ENCODE data around the gene EDN1.

EDN1 gene

GRCh38 chr6:12270551-12271230 lies 19.5 kb upstream of the EDN1 start:
- DNase-seq: no peak

DNA sequence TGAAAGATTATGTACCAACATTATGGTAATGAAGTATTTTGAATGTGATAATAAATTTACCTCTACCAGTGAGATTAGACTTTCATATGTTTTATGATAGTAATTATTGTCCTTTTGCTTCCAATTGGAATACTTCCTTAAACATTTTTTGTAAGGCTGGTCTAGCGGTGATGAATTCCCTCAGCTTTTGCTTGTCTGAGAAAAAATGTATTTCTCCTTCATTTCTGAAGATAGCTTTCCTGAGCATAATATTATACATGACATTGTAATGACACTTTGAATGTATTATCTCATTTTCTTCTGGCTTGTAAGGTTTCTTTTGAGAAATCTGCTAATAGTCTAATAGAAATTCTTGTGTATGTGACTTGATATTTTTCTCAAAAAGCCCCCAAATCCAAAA lies 18.6 kb upstream of the EDN1 start:
- no peak for DNase-seq

GRCh38 chr6:12271997-12272396 lies 18.2 kb upstream of the EDN1 start:
- no peak for DNase-seq

GRCh38 chr6:12275107-12275506 lies 15.1 kb upstream of the EDN1 start:
- DNase-seq: no peak

GRCh38 chr6:12276930-12277315 lies 13.2 kb upstream of the EDN1 start:
- no peak for DNase-seq

DNA sequence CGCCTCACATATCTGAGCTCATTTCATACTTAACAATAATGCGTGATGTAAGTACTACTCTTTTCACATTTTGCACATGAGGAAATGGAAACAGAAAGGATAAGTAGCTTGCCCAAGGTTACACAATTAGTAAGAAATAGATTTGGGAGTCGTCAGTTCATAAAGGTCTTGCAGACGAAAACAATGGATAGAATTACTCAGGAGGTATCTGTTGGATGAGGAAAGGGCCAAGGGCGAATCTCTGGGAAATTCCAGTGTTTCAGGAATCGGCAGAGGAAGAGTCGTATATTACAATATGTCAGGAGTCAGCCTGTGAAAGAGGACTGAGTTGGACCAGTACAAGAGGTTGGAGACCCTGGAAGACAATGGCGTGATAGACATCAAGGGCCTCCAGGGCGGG lies 12.8 kb upstream of the EDN1 start:
- DNase-seq: no peak

DNA sequence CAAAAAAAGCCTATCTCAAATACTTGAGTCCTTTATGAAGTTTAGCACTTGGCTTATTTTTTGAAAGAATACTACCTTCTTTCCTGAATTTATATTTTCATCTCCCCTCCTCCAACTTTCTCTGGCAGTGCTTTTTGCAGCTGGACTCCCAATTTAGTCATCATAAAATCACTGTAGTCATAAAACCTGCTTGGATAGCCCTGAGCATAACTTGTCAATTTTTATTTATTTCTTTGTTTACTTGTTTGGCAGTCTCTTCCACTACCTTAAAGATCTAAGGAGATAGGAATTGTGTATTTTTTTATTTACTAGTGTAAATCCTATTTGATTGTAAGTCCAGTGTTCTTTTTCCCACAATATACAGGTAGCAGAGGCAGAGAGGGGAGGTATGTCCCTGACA lies 11.2 kb upstream of the EDN1 start:
- no peak for DNase-seq

GRCh38 chr6:12279322-12280091 lies 10.7 kb upstream of the EDN1 start:
- DNase-seq: no peak

DNA sequence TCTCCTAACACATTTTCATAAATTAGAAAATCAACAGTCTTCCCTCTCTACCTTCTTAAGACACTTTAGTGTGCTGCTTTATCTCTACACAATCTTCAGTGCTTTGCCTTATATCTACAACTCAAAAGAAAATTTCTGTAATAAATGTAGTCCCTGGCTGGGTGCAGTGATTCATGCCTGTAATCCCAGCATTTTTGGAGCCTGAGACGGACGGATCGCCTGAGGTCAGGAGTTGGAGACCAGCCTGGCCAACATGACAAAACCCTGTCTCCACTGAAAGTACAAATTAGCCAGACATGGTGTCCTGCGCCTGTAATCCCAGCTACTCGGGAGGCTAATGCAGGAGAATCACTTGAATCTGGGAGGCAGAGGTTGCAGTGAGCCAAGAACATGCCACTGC lies 9.7 kb upstream of the EDN1 start:
- no peak for DNase-seq

- no peak for DNase-seq
Measured at GRCh38 chr6:12280902-12281301, 9.3 kb upstream of the EDN1 start.

GRCh38 chr6:12283904-12284303 lies 6.3 kb upstream of the EDN1 start:
- no peak for DNase-seq

DNA sequence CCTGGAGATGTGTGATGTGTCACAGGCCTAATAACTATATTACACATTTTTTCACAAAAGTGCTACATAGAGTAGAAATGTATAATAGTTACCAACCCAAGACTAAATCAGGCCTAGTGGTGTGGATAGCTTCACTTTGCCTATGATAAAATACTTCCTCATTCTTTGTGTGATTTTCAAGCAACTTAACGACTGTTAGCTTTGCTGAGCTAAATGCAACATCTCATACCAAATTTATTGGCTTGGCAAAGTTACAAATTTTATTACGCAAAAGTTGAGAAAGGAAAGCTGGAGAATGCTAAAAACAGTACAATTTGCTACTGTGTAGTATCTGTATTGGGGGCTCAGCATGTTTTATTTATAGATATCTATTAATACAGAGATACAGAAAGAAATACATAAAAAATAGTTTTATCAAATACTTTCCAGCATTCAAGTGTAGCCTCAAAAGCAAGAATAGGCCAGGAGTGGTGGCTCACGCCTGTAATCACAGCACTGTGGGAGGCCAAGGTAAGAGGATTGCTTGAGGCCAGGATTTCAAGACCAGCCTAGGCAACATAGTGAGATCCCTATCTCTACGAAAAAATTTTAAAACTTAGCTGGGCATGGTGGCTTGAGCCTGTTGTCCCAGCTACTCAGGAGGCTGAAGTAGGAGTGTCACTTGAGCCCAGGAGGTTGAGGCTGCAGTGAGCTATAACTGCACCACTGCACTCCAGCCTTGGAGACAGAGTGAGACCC lies 3.6 kb upstream of the EDN1 start:
- no peak for DNase-seq

DNA sequence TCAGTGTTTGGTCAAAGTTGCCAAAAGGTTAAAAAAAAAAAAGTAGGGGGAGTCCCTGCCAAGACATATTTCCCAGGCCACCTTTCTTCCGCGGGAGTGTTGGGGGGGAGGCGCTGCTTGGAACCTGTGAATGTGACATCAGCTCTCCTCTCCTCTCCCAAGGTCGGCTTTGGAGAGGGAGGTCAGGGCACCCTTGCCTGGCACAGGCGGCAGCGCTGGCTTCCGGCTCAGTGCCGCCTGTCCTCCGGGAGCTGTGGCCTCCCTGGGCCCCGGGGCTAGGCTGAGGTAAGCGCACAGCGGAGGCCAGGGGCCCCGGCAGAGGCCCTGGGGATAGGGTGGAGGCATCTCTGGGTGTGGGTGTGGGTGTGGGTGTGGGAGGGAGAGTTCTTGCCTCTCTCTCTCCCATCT lies 1.9 kb upstream of the EDN1 start:
- no peak for DNase-seq

GRCh38 chr6:12288914-12289313 lies 1.2 kb upstream of the EDN1 start:
- no peak for DNase-seq

- no peak for DNase-seq
Measured at GRCh38 chr6:12289365-12289919, 719 bp upstream of the EDN1 start.

DNA sequence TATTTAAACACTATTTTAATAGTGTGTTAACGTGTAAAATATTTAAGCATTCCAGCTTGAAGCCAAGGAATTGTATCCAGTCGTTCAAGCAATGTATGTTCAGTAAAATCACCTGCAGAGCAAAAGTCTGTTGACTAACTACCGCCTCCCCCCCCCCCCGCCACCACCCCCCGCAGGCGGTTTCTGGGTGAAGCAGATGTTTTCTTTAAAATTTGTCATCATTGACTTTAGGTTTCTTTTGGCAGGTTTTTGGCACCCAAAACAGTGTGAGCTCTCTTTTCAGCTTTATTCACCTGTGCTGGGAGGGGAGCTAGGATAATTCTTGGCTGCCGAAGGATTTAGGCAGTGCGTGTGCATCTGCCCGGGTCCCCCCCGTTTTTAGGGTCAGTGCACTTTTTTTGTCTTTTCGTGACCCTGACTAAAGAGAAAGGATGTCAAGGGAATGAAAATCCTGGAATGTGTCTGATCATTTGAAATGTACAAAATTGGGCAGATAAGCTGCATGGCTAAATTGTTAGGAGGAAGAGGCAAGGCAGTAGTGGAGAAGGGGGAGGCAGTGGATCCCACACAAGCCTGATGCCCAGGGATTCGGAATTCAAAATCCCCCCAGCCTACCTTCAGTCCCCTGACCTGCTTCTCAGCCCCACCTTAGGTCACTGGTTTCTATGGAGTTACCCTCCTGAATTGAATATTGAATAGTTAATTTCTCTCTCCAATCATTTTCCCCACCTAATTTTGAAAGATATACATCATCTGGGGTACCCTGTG lies 1.1 kb downstream of the EDN1 start:
- DNase-seq: no peak

DNA sequence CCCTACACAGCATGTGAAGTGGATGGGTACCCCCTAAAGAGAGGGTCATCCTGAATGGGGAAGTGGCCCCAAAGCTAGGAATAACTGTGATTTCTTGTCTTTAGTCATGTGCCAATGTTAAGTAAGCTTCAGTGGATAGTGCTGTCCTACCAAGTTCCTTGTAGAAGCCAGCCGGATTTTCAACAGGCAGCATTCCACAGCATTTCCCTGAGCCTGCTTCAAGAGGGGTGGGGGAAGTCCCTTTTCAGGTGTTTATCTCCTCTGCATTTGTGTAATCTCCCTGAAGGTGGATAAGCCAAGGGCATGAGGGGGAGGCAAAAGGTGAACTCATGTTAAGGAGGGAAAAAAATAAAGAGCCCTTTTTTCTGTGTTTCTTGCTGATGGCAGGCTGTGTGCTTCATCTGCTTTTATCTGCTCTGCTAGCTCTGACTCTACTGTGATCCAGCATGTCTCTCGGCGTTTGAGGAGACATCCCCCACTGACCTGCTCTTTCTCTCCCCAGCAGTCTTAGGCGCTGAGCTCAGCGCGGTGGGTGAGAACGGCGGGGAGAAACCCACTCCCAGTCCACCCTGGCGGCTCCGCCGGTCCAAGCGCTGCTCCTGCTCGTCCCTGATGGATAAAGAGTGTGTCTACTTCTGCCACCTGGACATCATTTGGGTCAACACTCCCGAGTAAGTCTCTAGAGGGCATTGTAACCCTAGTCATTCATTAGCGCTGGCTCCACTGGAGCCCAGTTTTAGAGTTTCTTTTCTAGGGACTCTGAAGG lies 1.9 kb downstream of the EDN1 start:
- DNase-seq: no peak

DNA sequence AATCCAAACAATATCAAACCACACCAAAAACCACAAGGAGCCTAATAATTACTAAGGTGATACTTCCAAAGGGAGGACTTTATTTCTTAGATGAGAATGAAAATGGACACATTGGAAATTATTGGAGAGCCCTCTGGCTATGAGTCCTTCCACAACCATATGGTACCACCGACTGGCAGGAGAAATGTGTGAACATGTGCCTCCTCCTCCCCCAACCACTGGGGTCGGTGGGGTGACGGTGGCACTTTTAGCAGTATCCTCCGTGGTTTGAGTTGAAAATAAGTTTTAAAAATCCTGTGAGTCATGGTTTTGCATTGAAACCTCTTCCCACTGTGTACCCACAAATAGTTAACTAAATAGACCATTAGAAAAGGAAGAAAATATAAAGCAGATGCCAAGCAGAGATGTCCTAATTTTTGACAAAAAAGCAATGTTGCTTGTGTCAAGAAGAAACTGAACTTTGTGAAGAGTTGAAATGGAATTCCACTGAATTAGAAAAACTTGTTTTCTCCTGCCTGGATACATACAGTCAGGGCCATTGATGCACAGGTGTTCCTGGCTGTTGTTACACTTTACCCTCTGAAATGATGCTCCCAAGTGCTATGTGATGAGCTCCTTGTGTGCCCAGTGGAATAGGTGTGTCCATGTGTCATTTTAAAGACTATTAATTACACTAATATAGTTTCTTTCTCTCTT lies 3.2 kb downstream of the EDN1 start:
- no peak for DNase-seq

GRCh38 chr6:12293931-12294807 lies 4.0 kb downstream of the EDN1 start:
- DNase-seq: no peak

DNA sequence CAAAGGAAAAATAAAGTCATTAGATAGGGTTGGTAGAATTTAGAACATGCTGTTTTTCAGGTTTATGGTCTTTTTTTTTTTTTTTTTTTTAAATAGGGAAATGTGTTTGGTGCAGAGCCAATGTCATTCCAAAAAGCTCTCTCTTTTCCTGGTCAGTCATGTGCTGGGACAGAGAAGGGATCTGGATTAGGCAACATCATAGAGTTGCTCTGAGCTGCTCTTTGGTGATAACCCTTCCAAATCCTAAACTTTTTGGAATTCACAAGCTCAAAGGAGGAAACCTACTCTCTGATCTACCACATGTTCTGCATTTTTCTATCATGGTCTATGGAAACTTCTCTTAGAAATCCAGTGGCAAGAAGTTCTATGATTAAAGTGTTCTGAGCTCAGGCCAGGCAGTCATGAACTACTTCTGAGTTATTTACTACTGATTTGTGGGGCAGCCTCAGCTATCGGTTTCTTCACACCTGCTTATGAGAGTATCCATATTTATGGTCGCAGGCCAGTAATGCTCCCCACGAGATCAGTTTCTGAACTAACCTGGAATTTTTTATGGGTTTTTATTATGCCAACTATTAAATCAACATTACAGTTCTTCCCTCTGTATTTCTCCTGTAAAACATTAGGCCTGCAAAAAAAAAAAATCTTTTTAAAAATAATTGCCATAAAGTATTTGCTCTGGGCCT lies 4.8 kb downstream of the EDN1 start:
- DNase-seq: no peak

Measured in NCI-H1092 treated with DMSO at 0.1 percent for 48 hours (cell line).